Osteoblast (primary cell): Measurements from ENCODE around the gene SMAP1. TPM values are rescaled to one million over a fixed set of nuclear protein-coding genes. Genes with fewer than 3 reads are reported as not detected.

ENCODE experiments used
- DNase-seq: peaks from one replicate; pipeline ENCODE4 v3.0.0; 2011; ENCODE audit warnings: low spot score, mixed read lengths; ENCODE audit not compliant: insufficient read length; ENCODE audit errors: missing footprints
- H2AFZ ChIP-seq: 2 replicates; pipeline ENCODE4 v1.6.0; 2011; ENCODE audit warnings: mild to moderate bottlenecking, low read length
- H3K27ac ChIP-seq: 2 replicates; pipeline ENCODE4 v1.5.1; 2011; ENCODE audit warnings: mild to moderate bottlenecking, low read depth, low read length, moderate library complexity
- H3K27me3 ChIP-seq: 2 replicates; pipeline ENCODE4 v1.6.0; 2012; ENCODE audit warnings: mild to moderate bottlenecking, control low read depth, inconsistent platforms, low read length, moderate library complexity; ENCODE audit not compliant: insufficient read depth
- H3K36me3 ChIP-seq: 2 replicates; pipeline ENCODE4 v1.5.1; 2011; ENCODE audit warnings: mild to moderate bottlenecking, low read length, control low read depth, moderate library complexity; ENCODE audit not compliant: insufficient read depth
- H3K4me1 ChIP-seq: 2 replicates; pipeline ENCODE4 v1.5.1; 2011; ENCODE audit warnings: mild to moderate bottlenecking, low read length, control low read depth, moderate library complexity; ENCODE audit not compliant: insufficient read depth
- H3K4me2 ChIP-seq: 2 replicates; pipeline ENCODE4 v1.6.0; 2011; ENCODE audit warnings: mild to moderate bottlenecking, low read length; ENCODE audit not compliant: insufficient read depth
- H3K4me3 ChIP-seq: fragments of 200-600 bp; sonication (generic); 3 replicates; pipeline ENCODE4 v1.5.1; 2012; ENCODE audit warnings: mild to moderate bottlenecking, low read length, inconsistent platforms; ENCODE audit not compliant: insufficient read depth
- H3K79me2 ChIP-seq: 2 replicates; pipeline ENCODE4 v1.6.0; 2012; ENCODE audit warnings: mild to moderate bottlenecking, low read length, control low read depth, inconsistent platforms; ENCODE audit not compliant: insufficient read depth
- H3K9me3 ChIP-seq: 2 replicates; pipeline ENCODE4 v1.5.1; 2011; ENCODE audit warnings: low read depth, low read length, control low read depth
- H4K20me1 ChIP-seq: 2 replicates; pipeline ENCODE4 v1.6.0; 2012; ENCODE audit warnings: mild to moderate bottlenecking, low read length, control low read depth; ENCODE audit not compliant: insufficient read depth
- CTCF ChIP-seq: IDR thresholded peaks from 2 replicates; pipeline ENCODE4 v1.5.1; 2011; ENCODE audit warnings: mild to moderate bottlenecking, low read depth, low read length, moderate library complexity; ENCODE audit errors: extremely low read depth
- total RNA-seq: library from RNA; depleted of rRNA; stranded (reverse); fragments of >200 nt; gene quantifications from 2 replicates; pipeline ENCODE4 v1.2.3, GENCODE V29; 2012

The SMAP1 gene
- total RNA-seq, 1 donor = 33.7 TPM

- no peaks in the 10 kb centered on the region for H3K9me3 ChIP-seq
- no peak for TF ChIP-seq CTCF
- H4K20me1 ChIP-seq = no peaks in the 10 kb centered on the region
- no peaks in the 10 kb centered on the region for H3K27me3 ChIP-seq
- no peak overlapping the region for H2AFZ ChIP-seq
- no peaks in the 10 kb centered on the region for H3K4me1 ChIP-seq
- no peak overlapping the region for H3K27ac ChIP-seq
- no peak overlapping the region for H3K4me2 ChIP-seq
- no peaks in the 10 kb centered on the region for H3K36me3 ChIP-seq
- no peak overlapping the region for H3K4me3 ChIP-seq
- no peak for DNase-seq
- no peaks in the 10 kb centered on the region for H3K79me2 ChIP-seq
These were observed 189.8 kb downstream of the SMAP1 start for GRCh38 chr6:70857387-70858077.

DNA sequence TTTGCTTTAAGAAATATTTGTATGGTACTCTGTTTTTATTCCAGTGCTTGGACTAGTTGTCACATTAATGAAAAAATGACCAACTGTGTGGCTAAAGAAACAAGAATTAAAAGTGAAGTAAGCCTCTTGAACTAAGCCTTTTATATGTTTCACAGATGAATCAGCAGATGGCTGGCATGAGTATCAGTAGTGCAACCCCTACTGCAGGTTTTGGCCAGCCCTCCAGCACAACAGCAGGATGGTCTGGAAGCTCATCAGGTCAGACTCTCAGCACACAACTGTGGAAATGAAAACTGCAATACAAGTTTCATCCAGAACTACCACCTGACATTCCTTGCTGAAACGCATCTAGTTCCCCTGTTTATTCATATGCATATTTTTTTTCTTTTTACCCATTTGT is 192.4 kb downstream of the SMAP1 start:
- H3K4me3 ChIP-seq = no peak overlapping the region
- no peak overlapping the region for H3K4me2 ChIP-seq
- H3K36me3 ChIP-seq = no peaks in the 10 kb centered on the region
- H3K9me3 ChIP-seq = no peaks in the 10 kb centered on the region
- no peak overlapping the region for H3K27ac ChIP-seq
- H4K20me1 ChIP-seq = no peaks in the 10 kb centered on the region
- no peak for DNase-seq
- H2AFZ ChIP-seq = no peak overlapping the region
- no peaks in the 10 kb centered on the region for H3K4me1 ChIP-seq
- no peak for TF ChIP-seq CTCF
- H3K79me2 ChIP-seq = no peaks in the 10 kb centered on the region
- no peaks in the 10 kb centered on the region for H3K27me3 ChIP-seq

DNA sequence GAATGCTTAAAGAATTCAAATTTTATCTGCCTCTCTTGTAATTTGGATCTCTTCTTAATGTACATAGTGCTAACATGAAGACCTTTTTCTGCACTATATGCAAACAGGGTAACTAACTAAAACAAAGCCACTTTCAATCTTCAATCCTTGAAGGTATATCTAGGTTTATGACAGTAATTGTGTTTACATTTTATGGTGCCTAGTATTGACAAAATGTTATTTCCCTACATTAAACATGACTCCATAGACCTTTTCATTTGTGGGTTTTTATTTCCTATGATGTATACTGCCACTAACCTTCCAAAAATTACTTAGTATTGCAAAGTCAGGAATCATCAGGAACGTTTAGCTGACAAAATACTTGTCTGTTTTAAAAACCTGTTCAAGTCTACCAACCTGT is 193.2 kb downstream of the SMAP1 start:
- Histone ChIP-seq H4K20me1 (no peaks in the 10 kb centered on the region), H3K4me1 (no peaks in the 10 kb centered on the region), H3K27ac (no peak overlapping the region), H3K4me2 (no peak overlapping the region), H3K4me3 (no peak overlapping the region), H3K9me3 (no peaks in the 10 kb centered on the region), H2AFZ (no peak overlapping the region), H3K36me3 (no peaks in the 10 kb centered on the region), H3K79me2 (no peaks in the 10 kb centered on the region), H3K27me3 (no peaks in the 10 kb centered on the region)
- no peak for TF ChIP-seq CTCF
- no peak for DNase-seq

- no peak for DNase-seq
- Histone ChIP-seq H3K27ac (no peak overlapping the region), H3K27me3 (no peaks in the 10 kb centered on the region), H4K20me1 (no peaks in the 10 kb centered on the region), H3K9me3 (no peaks in the 10 kb centered on the region), H2AFZ (no peak overlapping the region), H3K4me2 (no peak overlapping the region), H3K4me3 (no peak overlapping the region), H3K4me1 (no peaks in the 10 kb centered on the region), H3K79me2 (no peaks in the 10 kb centered on the region), H3K36me3 (no peaks in the 10 kb centered on the region)
- no peak for TF ChIP-seq CTCF
These were observed 195.7 kb downstream of the SMAP1 start for GRCh38 chr6:70863343-70863742.
